AG04450 (cell line): ENCODE data around the gene ZBTB6. TPM values are rescaled to one million over a fixed set of nuclear protein-coding genes. Genes with fewer than 3 reads are reported as not detected.

Experiments
- CTCF ChIA-PET: fragments of 300-600, 350-600 bp; formaldehyde crosslinking; extraction: SDS; loops from one replicate; lab custom pipeline; 2022; ENCODE audit warnings: antibody characterized with exemption, inconsistent platforms; lab: Charles Lee
- POLR2A ChIA-PET: fragments of 350-600 bp; formaldehyde crosslinking; extraction: SDS; loops from one replicate; lab custom pipeline; 2021; ENCODE audit warnings: antibody characterized with exemption, inconsistent platforms; lab: Yijun Ruan, JAX
- DNase-seq: peaks from one replicate; pipeline ENCODE4 v3.0.0-alpha.2; 2011; ENCODE audit warnings: low read depth, low spot score
- H3K27ac ChIP-seq: one replicate; pipeline ENCODE4 v1.5.1; 2012; ENCODE audit warnings: low read depth, low read length, control low read depth
- H3K27me3 ChIP-seq: one replicate; pipeline ENCODE4 v1.6.0; 2012; ENCODE audit warnings: low read length; ENCODE audit not compliant: control insufficient read depth, insufficient read depth
- H3K4me3 ChIP-seq: 2 replicates; pipeline ENCODE4 v1.5.1; 2011; ENCODE audit warnings: mild to moderate bottlenecking, low read depth, low read length, control low read depth
- H3K9me3 ChIP-seq: 2 replicates; pipeline ENCODE4 v1.5.1; 2012; ENCODE audit warnings: low read length; ENCODE audit not compliant: control insufficient read depth, insufficient read depth
- CTCF ChIP-seq: IDR thresholded peaks from 2 replicates; pipeline ENCODE4 v1.5.1; 2011; ENCODE audit warnings: low read depth, low read length, control low read depth, inconsistent platforms
- polyA plus RNA-seq: library from polyadenylated mRNA; depleted of rRNA; stranded (reverse); fragments of >200 nt; gene quantifications from 2 replicates; pipeline ENCODE4 v1.2.3, GENCODE V29; 2011

Gene ZBTB6
- polyA plus RNA-seq, 1 experiment = 8.3 TPM

DNA sequence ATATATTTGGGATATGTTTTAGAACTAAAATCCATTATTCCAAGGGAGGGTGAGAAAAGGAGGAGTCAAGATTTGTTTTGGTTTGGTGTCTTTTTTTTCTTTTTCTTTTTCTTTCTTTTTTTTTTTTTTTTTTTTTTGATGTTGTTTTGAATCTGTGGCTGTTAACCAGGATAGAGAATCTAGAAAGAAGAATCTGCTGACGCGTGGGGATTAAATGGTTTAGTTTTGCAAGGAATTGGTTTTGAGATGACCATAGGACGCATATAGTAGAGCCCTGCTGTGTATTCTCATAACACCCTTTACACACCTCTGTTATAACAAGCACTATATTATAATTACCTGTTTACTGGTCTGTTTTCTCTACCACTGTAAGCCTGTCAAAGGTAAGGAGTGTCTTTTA, 37.1 kb upstream of the ZBTB6 start:
- no peak for DNase-seq
- Histone ChIP-seq H3K27ac (no peak overlapping the region), H3K27me3 (no peaks in the 10 kb centered on the region), H3K4me3 (no peak overlapping the region), H3K9me3 (no peaks in the 10 kb centered on the region)
- TF ChIP-seq CTCF = no peak
- ChIA-PET CTCF (no interaction called here), POLR2A (no interaction called here)

GRCh38 chr9:122949696-122950095, 36.6 kb upstream of the ZBTB6 start:
- POLR2A ChIA-PET = no interaction called here
- TF ChIP-seq CTCF = no peak
- Histone ChIP-seq H3K27me3 (no peaks in the 10 kb centered on the region), H3K4me3 (no peak overlapping the region), H3K27ac (no peak overlapping the region), H3K9me3 (no peaks in the 10 kb centered on the region)
- CTCF ChIA-PET = no interaction called here
- no peak for DNase-seq

DNA sequence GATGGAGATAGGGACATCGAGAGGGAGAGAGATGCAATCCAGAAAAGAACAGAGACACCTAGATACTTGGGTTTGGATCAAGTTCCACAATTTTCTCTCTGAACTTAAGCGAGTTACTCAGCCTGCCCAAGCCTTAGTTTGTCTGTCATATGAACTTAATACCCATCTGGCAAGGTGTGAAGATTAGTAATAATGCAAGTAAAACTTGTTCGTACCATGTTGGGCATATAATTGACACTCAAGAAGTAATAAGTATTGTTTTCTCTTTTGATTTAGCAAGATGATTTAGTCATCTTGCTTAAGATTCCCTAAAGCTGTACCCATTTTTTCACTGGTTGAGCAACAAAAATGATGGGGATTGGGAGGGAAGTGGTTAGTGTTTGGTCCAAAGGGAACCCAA, 35.2 kb upstream of the ZBTB6 start:
- H3K9me3 ChIP-seq = no peaks in the 10 kb centered on the region; the same call in 1 of the 2 replicates
- no peak for DNase-seq
- H3K27me3 ChIP-seq = no peaks in the 10 kb centered on the region
- ChIA-PET CTCF (interaction anchor here (0.6 to 1.0 kb wide), 2 partner anchors 44 to 854 kb away, joined by 3 to 4 read pairs; no protein-coding TSS in a partner anchor), POLR2A (no interaction called here)
- TF ChIP-seq CTCF = no peak
- H3K27ac ChIP-seq = no peak overlapping the region
- H3K4me3 ChIP-seq = no peak overlapping the region

GRCh38 chr9:122946461-122947005, 33.4 kb upstream of the ZBTB6 start:
- DNase-seq = no peak
- CTCF ChIA-PET = no interaction called here
- TF ChIP-seq CTCF = no peak
- POLR2A ChIA-PET = no interaction called here
- H3K27ac ChIP-seq = no peak overlapping the region
- no peak overlapping the region for H3K4me3 ChIP-seq
- H3K9me3 ChIP-seq = no peaks in the 10 kb centered on the region; the same call in 1 of the 2 replicates
- no peaks in the 10 kb centered on the region for H3K27me3 ChIP-seq

- CTCF ChIA-PET = interaction anchor here (0.7 kb wide), 1 partner anchor 21 kb away, joined by 8 read pairs; no protein-coding TSS in a partner anchor
- Histone ChIP-seq H3K4me3 (no peak overlapping the region), H3K27me3 (no peaks in the 10 kb centered on the region), H3K27ac (no peak overlapping the region), H3K9me3 (no peaks in the 10 kb centered on the region; the same call in 1 of the 2 replicates)
- no peak for TF ChIP-seq CTCF
- DNase-seq = no peak
- POLR2A ChIA-PET = no interaction called here
Observed at GRCh38 chr9:122944960-122945888, 32.1 kb upstream of the ZBTB6 start.
